Right lobe of liver (tissue), 6 donors: ENCODE results near the gene PRCP. TPM values are rescaled to one million over a fixed set of nuclear protein-coding genes. Genes with fewer than 3 reads are reported as not detected.
"Not testable (repeated sequence)": the region's sequence is repeated elsewhere in the genome, so short reads cannot be mapped to it uniquely, and the experiment has no call there.

Source experiments
- ATAC-seq, 4 donors: fragments of 200-7000 bp; cut with Tn5 transposase; one replicate each; pipeline ENCODE4 v1.9.1; 2020; ENCODE audit warnings: mild to moderate bottlenecking in 4 of 4, moderate library complexity in 4 of 4
- DNase-seq, 3 donors: peaks; one replicate each; pipeline ENCODE4 v3.0.0-alpha.2; 2020
- H3K27ac ChIP-seq, 3 donors: fragments of 200-600 bp; one replicate each; pipeline ENCODE4 v1.8.0; 2022
- H3K27me3 ChIP-seq, 2 donors: fragments of 200-600 bp; one replicate each; pipeline ENCODE4 v1.8.0; 2022
- H3K36me3 ChIP-seq, 4 donors: fragments of 200-600 bp; sonication (generic) in 1 of 4; one replicate each; pipeline versions ENCODE4 v1.5.1 to v1.8.0; 2017 to 2022; ENCODE audit warnings: control low read depth in 1 of 4
- H3K4me1 ChIP-seq, 4 donors: fragments of 200-600 bp; sonication (generic) in 1 of 4; one replicate each; pipeline versions ENCODE4 v1.5.1 to v1.8.0; 2017 to 2022; ENCODE audit warnings: control low read depth in 1 of 4
- H3K4me3 ChIP-seq, 3 donors: fragments of 200-600 bp; one replicate each; pipeline ENCODE4 v1.8.0; 2022
- H3K9me3 ChIP-seq, 4 donors: fragments of 200-600 bp; sonication (generic) in 1 of 4; one replicate each; pipeline versions ENCODE4 v1.5.1 to v1.8.0; 2017 to 2022; ENCODE audit warnings: control low read depth in 1 of 4
- POLR2A ChIP-seq: fragments of 450-650 bp; IDR thresholded peaks from one replicate; pipeline ENCODE4 v1.6.1; 2017; ENCODE audit warnings: antibody characterized with exemption, mild to moderate bottlenecking
- WGBS: methylation state at CpG from one replicate; pipeline ENCODE4 v1.1.6; 2018; ENCODE audit warnings: low coverage, low lambda C conversion rate; ENCODE audit not compliant: insufficient coverage; ENCODE audit errors: missing lambda C conversion rate; 5-methylcytosine and 5-hydroxymethylcytosine counted together
- intact Hi-C, 2 donors: fragments of 100-400 bp; cut with DNase I; formaldehyde crosslinking; loops; one replicate each; pipeline versions ENCODE4 v1.11.2 to v1.14.1; 2022
- total RNA-seq, 6 experiments: library from RNA; depleted of rRNA in 2 of 6; stranded (reverse); fragments of >200 nt in 2 of 6; fragmentation: NEBNext Ultra II Directional in 3 of 6; extraction: Animal tissue kit (Norgen Biotek cat#: 25700) in 3 of 6; gene quantifications; one replicate each; pipeline versions ENCODE4 v1.1.0 to v1.2.4, GENCODE V29; 2016 to 2023
- TF ChIP-seq, protein P1 (sequence below), 4 donors: fragments of 200-600 bp in 3 of 4; fragments of 450-650 bp in 1 of 4; IDR thresholded peaks; one replicate each; pipeline versions ENCODE4 v1.5.1 to v1.8.0; 2016 to 2022; ENCODE audit warnings: antibody characterized with exemption in 4 of 4, mild to moderate bottlenecking in 2 of 4
- donor health status: DM: no; HTN: yes; CAD: no.
- donor health status: DM: no; HTN: no; CAD: no.
- donor health status: DM: no; HTN: no; CAD: no.
- donor health status: DM: no; HTN: yes; CAD: no.
- donor health status: DM: no; HTN: yes; CAD: no.

The PRCP gene
- total RNA-seq, 6 experiments from 2014 or later = 35.4 to 84.9 (median 49.4) TPM

DNA sequence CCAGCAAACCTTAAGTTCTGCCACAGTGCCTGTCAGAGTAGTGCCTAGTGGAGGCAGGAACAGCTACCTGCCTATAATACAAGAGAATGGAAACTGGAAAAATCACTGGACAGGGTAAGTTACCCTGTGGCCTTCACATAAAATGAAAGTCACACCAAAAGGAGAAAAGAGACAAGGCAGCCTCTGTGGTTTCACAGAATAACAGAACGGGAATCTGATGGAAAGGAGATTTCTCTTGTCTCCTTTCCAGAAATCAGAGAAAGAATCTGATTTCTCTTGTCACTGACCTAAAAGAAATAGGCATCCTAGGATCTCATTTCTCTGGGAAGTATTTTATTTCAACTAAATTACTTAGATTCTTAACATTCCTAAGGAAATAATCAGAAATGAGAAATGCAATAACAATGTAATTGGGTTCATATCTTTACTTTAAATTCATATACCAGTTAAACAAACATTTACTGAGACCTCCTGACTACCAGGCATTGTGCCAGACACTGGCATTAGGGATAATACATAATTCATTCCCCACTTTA lies 41.6 kb downstream of the PRCP start:
- intact Hi-C loops = no loop called here

GRCh38 chr11:82858133-82858532 lies 42.1 kb downstream of the PRCP start:
- ATAC-seq = no peak
- Histone ChIP-seq H3K36me3 (no peaks in the 10 kb centered on the region), H3K4me1 (peaks cover 0 to under 1% (median 0%) of the 10 kb centered on the region in 4 donors), H3K27ac (no peak overlapping the region), H3K27me3 (no peaks in the 10 kb centered on the region), H3K9me3 (no peaks in the 10 kb centered on the region), H3K4me3 (no peak overlapping the region)
- DNase-seq = no peak
- TF ChIP-seq, protein P1, sequence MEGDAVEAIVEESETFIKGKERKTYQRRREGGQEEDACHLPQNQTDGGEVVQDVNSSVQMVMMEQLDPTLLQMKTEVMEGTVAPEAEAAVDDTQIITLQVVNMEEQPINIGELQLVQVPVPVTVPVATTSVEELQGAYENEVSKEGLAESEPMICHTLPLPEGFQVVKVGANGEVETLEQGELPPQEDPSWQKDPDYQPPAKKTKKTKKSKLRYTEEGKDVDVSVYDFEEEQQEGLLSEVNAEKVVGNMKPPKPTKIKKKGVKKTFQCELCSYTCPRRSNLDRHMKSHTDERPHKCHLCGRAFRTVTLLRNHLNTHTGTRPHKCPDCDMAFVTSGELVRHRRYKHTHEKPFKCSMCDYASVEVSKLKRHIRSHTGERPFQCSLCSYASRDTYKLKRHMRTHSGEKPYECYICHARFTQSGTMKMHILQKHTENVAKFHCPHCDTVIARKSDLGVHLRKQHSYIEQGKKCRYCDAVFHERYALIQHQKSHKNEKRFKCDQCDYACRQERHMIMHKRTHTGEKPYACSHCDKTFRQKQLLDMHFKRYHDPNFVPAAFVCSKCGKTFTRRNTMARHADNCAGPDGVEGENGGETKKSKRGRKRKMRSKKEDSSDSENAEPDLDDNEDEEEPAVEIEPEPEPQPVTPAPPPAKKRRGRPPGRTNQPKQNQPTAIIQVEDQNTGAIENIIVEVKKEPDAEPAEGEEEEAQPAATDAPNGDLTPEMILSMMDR (IDR thresholded peaks at IDR 0.05) = no peak
- TF ChIP-seq POLR2A = no peak
- WGBS = 100% methylated on average over 1 of the region's 2 CpGs
- intact Hi-C loops = no loop called here

More for the DNA sequence above, 41.6 kb downstream of the PRCP start:
- DNase-seq = no peak
- ATAC-seq = no peak
- TF ChIP-seq POLR2A = no peak
- TF ChIP-seq, protein P1 (IDR thresholded peaks at IDR 0.05) = no peak
- H3K9me3 ChIP-seq = no peaks in the 10 kb centered on the region
- H3K4me1 ChIP-seq = no peaks in the 10 kb centered on the region
- 63% methylated on average over 1 of the region's 1 CpG for WGBS
- H3K36me3 ChIP-seq = no peaks in the 10 kb centered on the region
- H3K27ac ChIP-seq = no peak overlapping the region
- no peaks in the 10 kb centered on the region for H3K27me3 ChIP-seq
- no peak overlapping the region for H3K4me3 ChIP-seq

DNA sequence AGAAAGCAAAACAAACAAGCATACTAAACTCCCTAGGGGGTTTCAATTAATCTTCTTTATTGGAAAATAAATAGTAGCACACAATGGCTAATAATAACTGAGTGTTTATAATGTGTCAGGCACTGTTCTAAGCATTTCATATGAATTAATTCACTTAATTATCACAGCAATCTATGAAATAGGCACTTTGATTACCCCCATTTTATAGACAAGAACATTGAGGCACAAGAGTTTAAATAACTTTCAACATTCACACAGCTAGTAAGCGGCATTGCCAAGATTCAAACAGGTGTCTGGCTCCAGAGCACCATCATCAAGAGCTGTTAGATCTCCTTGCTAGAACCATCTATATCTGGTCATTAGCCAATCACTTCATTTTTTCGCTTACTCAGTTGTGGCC lies 43.1 kb downstream of the PRCP start:
- no peak for TF ChIP-seq POLR2A
- TF ChIP-seq, protein P1 (IDR thresholded peaks at IDR 0.05) = no peak
- Histone ChIP-seq H3K4me3 (no peak overlapping the region), H3K27ac (no peak overlapping the region), H3K9me3 (no peaks in the 10 kb centered on the region), H3K27me3 (no peaks in the 10 kb centered on the region), H3K4me1 (peaks cover 0 to 3% (median 0%) of the 10 kb centered on the region in 4 donors), H3K36me3 (no peaks in the 10 kb centered on the region)
- intact Hi-C loops = no loop called here
- DNase-seq (no peak), ATAC-seq (no peak)
- WGBS = 94% methylated on average over 2 of the region's 2 CpGs

GRCh38 chr11:82855616-82856015 lies 44.6 kb downstream of the PRCP start:
- no peak for DNase-seq
- ATAC-seq = no peak
- H3K4me1 ChIP-seq = peaks cover 0 to 3% (median 0%) of the 10 kb centered on the region in 4 donors
- H3K4me3 ChIP-seq = no peak overlapping the region
- intact Hi-C loops = no loop called here
- no peaks in the 10 kb centered on the region for H3K27me3 ChIP-seq
- H3K36me3 ChIP-seq = no peaks in the 10 kb centered on the region
- H3K27ac ChIP-seq = no peak overlapping the region
- WGBS = 94% methylated on average over 2 of the region's 2 CpGs
- TF ChIP-seq, protein P1 (IDR thresholded peaks at IDR 0.05) = no peak
- TF ChIP-seq POLR2A = no peak
- no peaks in the 10 kb centered on the region for H3K9me3 ChIP-seq

DNA sequence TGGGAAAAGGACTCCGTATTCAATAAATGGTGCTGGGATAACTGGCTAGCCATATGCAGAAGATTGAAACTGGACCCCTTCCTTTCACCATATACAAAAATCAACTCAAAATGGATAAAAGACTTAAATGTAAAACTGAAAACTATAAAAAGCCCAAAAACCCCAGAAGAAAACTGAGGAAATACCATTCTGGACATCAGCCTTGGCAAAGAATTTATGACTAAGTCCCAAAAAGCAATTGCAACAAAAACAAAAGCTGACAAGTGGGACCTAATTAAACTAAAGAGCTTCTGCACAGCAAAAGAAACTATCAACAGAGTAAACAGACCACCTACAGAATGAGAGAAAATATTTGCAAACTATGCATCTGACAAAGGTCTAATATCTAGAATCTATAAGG lies 45.3 kb downstream of the PRCP start:
- intact Hi-C loops, H3K9me3 ChIP-seq, DNase-seq, ATAC-seq, H3K27me3 ChIP-seq, H3K4me1 ChIP-seq, H3K36me3 ChIP-seq, H3K27ac ChIP-seq, H3K4me3 ChIP-seq: not testable (repeated sequence)
- WGBS = 100% methylated on average over 1 of the region's 1 CpG
